ENCODE measurements around the gene DUS3L. TPM values are rescaled to one million over a fixed set of nuclear protein-coding genes. Genes with fewer than 3 reads are reported as not detected.

The DUS3L gene
- polyA plus RNA-seq, 1 experiment: 7.8 TPM

GRCh38 chr19:5793188-5793587, 2.2 kb upstream of the DUS3L start:
- TF ChIP-seq CTCF (IDR thresholded peaks at IDR 0.05; ENCODE audit: low read depth, low read length): no peak
- DNase-seq (ENCODE audit: low read depth, low spot score): no peak
- Histone ChIP-seq H3K9me3 (ENCODE audit: control insufficient read depth, insufficient read depth, low read length) (peaks cover 9% of the 10 kb centered on the region; the same call in 1 of the 2 replicates), H3K27me3 (ENCODE audit: control insufficient read depth, insufficient read depth, low read length) (peaks cover 6% of the 10 kb centered on the region), H3K27ac (ENCODE audit: low read depth, low read length) (no peak overlapping the region), H3K4me3 (ENCODE audit: low read depth, low read length) (no peak overlapping the region)
- POLR2A ChIA-PET: interaction anchor here (0.7 kb wide), 1 partner anchor 28 kb away, joined by 3 read pairs; no protein-coding TSS in a partner anchor
- CTCF ChIA-PET: interaction anchor here (0.6 to 6.9 kb wide), 9 partner anchors 11 to 229 kb away, joined by 3 to 69 read pairs (median 4); partner anchors contain the start of gene NRTN

DNA sequence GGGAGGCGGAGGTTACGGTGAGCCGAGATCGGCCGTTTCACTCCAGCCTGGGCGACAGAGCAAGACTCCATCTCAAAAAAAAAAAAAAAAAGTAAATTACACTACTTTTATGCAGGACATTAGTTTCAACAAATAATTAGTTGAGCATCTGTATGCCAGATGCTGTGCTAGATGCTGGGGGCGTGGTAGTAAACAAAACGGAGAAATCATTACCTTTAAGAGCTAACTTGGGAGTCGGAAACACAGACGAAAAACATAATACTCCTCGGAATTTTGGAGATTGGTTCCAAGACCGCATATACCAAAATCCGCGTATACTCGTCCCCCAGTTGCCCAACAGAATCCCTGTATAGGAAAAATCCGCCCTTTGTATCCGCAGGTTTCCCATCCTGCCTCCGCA, 1.3 kb upstream of the DUS3L start:
- Histone ChIP-seq H3K27ac (ENCODE audit: low read depth, low read length) (no peak overlapping the region), H3K27me3 (ENCODE audit: control insufficient read depth, insufficient read depth, low read length) (no peaks in the 10 kb centered on the region), H3K4me3 (ENCODE audit: low read depth, low read length) (no peak overlapping the region), H3K9me3 (ENCODE audit: control insufficient read depth, insufficient read depth, low read length) (peaks cover 9% of the 10 kb centered on the region; the same call in 1 of the 2 replicates)
- CTCF ChIA-PET: interaction anchor here (0.7 to 6.9 kb wide), 6 partner anchors 12 to 426 kb away, joined by 3 to 69 read pairs (median 4); partner anchors contain the start of gene NRTN
- TF ChIP-seq CTCF (IDR thresholded peaks at IDR 0.05; ENCODE audit: low read depth, low read length): no peak
- POLR2A ChIA-PET: interaction anchor here (0.6 kb wide), 1 partner anchor 42 kb away, joined by 10 read pairs; no protein-coding TSS in a partner anchor
- no peak for DNase-seq (ENCODE audit: low read depth, low spot score)

DNA sequence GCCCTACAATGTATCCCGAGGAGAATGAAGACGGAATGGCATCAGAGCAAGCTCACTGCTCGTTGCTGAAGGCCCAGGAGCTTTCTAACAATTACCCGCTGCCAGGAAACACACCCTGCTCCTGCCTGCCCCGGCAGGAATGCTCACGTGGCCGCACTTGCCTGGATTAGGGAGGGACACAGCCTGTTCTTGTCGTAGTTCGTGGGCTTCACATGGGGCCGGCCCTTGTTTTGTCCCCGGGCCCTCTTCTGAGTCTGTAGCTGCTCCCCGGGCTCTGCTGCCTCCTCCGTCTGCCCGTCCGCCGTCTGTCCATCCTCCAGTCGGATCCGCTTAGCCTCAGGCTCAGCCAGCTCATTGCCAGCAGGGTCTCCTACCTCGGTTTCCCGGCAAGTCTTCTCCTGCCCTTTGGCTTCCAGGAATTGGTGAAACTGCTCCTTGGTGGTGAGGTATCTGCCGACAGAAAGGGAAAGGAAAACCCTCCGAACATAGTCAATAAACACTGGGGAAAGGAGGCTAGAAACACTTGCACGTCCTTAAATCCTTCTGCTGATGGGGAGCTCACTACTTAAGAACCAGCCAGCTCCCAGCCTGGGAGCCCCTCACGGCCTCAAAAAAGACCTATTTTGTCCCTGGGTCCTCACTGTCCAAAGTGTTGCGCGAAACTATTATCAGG, 941 bp downstream of the DUS3L start:
- CTCF ChIA-PET: interaction anchor here (1.6 to 6.9 kb wide), 2 partner anchors 14 to 16 kb away, joined by 10 to 69 read pairs; partner anchors contain the start of gene NRTN
- no peak for DNase-seq (ENCODE audit: low read depth, low spot score)
- POLR2A ChIA-PET: interaction anchor here (0.6 to 2.0 kb wide), 4 partner anchors 14 to 114 kb away, joined by 3 to 6 read pairs (median 3); partner anchors contain the start of gene NDUFA11
- Histone ChIP-seq H3K9me3 (ENCODE audit: control insufficient read depth, insufficient read depth, low read length) (peaks cover 9% of the 10 kb centered on the region; the same call in 1 of the 2 replicates), H3K4me3 (ENCODE audit: low read depth, low read length) (peak overlapping the region; percentile 99), H3K27me3 (ENCODE audit: control insufficient read depth, insufficient read depth, low read length) (no peaks in the 10 kb centered on the region), H3K27ac (ENCODE audit: low read depth, low read length) (no peak overlapping the region)
- no peak for TF ChIP-seq CTCF (IDR thresholded peaks at IDR 0.05; ENCODE audit: low read depth, low read length)

DNA sequence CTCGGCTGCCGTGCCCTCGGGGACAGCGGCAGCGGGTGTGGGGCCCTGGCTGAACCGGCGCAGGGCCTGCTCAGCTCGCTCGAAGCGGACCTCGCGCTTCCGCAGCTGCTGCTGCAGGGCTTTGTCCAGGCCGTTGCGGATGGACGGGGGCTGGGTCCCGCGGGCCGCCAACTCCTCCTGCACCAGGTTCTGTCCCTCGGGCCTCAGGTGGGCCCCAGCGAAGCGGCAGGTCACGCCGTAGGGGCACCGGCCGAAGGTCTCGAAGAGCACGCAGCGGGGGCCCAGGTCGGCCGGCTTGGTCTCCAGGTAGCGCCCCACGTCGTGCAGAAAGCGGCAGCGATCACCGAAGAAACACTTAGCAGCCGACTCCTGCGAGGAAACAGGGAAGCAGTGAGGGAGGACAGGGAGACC, 1.6 kb downstream of the DUS3L start:
- ChIA-PET CTCF (interaction anchor here (1.4 to 6.9 kb wide), 3 partner anchors 15 kb away, joined by 7 to 69 read pairs (median 10); partner anchors contain the start of gene NRTN), POLR2A (no interaction called here)
- H3K9me3 ChIP-seq (ENCODE audit: control insufficient read depth, insufficient read depth, low read length): peaks cover 9% of the 10 kb centered on the region; the same call in 1 of the 2 replicates
- TF ChIP-seq CTCF (IDR thresholded peaks at IDR 0.05; ENCODE audit: low read depth, low read length): no peak
- H3K27me3 ChIP-seq (ENCODE audit: control insufficient read depth, insufficient read depth, low read length): no peaks in the 10 kb centered on the region
- H3K4me3 ChIP-seq (ENCODE audit: low read depth, low read length): no peak overlapping the region
- no peak overlapping the region for H3K27ac ChIP-seq (ENCODE audit: low read depth, low read length)
- no peak for DNase-seq (ENCODE audit: low read depth, low spot score)

DNA sequence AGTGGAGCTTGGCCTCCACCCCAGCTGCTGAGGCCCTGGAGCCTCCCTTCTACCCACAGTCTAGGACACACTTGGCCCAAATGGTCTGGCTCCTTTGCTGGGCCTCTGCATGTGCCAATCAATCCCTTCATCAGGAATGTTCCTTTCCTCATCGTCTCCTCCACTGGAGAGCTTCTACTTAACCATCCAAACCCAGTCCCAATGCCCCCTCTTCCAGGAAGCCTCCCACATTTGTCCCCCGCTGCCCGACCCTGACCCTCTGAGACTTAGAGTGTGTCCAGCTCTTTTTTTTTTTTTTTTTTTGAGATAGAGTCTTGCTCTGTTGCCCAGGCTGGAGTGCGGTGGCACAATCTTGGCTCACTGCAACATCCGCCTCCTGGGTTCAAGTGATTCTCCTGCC, 2.5 kb downstream of the DUS3L start:
- Histone ChIP-seq H3K4me3 (ENCODE audit: low read depth, low read length) (no peak overlapping the region), H3K9me3 (ENCODE audit: control insufficient read depth, insufficient read depth, low read length) (peaks cover 9% of the 10 kb centered on the region; the same call in 1 of the 2 replicates), H3K27ac (ENCODE audit: low read depth, low read length) (no peak overlapping the region), H3K27me3 (ENCODE audit: control insufficient read depth, insufficient read depth, low read length) (no peaks in the 10 kb centered on the region)
- CTCF ChIA-PET: interaction anchor here (1.4 to 1.6 kb wide), 2 partner anchors 14 to 16 kb away, joined by 7 to 10 read pairs; no protein-coding TSS in a partner anchor
- no peak for TF ChIP-seq CTCF (IDR thresholded peaks at IDR 0.05; ENCODE audit: low read depth, low read length)
- POLR2A ChIA-PET: no interaction called here
- DNase-seq (ENCODE audit: low read depth, low spot score): no peak
